ENCODE data around the gene GLT6D1. TPM values are rescaled to one million over a fixed set of nuclear protein-coding genes. Genes with fewer than 3 reads are reported as not detected.

GLT6D1 gene
- total RNA-seq, 1 donor: not detected

DNA sequence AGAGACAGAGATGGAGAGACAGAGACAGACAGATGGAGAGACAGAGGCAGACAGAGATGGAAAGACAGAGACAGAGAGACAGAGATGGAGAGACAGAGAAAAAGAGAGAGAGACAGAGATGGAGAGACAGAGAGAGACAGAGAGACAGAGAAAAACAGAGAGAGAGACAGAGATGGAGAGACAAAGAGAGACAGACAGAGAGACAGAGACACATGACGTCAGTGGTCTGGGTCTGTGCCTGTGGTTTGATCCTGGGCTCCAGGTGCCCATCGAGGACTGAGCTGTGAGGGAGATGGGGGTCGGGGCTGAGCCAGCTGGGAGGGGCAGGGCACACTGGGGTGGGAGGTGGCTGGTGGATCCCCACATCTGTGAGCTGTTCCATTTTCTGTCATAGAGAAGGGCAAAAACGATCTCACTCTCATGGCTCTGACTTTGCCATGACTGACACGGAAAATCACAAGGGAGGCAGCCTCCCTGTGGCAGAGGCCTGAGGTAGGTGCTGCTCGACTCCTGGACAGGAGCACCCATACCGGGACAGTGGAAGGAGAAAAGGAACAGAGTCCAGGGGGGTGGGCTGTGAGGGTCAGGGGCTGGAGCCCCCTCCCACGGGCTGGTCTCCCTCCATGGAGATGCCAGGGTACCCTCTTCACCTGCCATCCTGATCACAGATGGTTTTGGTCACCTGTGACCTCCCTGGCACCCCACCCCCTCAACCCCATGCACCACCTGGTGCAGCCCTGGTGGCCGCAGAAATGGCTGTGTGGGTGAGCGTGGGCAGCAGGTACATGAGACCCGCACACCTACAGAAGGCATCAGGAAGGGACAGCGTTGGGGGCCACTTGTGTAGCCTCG lies 28.8 kb downstream of the GLT6D1 start:
- Histone ChIP-seq H3K4me1 (ENCODE audit: insufficient read depth, low read length) (no peaks in the 10 kb centered on the region), H3K9me3 (ENCODE audit: low read depth, low read length) (no peaks in the 10 kb centered on the region), H3K4me3 (ENCODE audit: low read length) (no peak overlapping the region), H3K27me3 (ENCODE audit: insufficient read depth, low read length) (no peaks in the 10 kb centered on the region)

DNA sequence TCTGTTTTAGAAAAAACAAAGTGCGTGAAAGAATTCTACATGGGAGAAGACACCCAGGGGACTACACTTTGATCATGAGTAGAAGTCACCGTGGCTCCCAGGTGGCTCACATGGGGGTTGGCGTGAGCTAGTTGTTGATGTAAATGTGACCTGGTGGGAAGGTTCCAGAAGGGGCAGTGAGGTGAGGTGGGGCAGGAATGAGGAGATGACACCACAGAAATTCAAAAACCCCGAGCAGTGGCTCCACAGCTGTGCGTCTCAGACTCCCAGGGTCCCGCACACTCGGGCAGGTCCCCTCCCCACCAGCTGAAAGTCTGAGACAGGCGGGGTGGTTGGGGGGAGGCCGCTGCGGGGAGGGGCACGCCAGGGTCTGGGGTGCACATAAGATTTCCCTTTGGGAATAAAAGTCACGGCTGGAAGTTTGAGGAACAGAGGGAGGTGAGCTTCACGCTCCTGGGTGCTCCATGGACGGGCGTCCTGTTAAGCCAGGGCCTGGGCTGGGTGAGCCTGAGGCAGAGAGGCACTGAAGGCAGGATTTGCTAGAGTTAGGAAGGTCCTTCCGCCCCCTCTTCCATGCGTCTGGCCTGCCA lies 29.9 kb downstream of the GLT6D1 start:
- no peaks in the 10 kb centered on the region for H3K27me3 ChIP-seq (ENCODE audit: insufficient read depth, low read length)
- H3K9me3 ChIP-seq (ENCODE audit: low read depth, low read length): no peaks in the 10 kb centered on the region
- H3K4me3 ChIP-seq (ENCODE audit: low read length): no peak overlapping the region
- no peaks in the 10 kb centered on the region for H3K4me1 ChIP-seq (ENCODE audit: insufficient read depth, low read length)

DNA sequence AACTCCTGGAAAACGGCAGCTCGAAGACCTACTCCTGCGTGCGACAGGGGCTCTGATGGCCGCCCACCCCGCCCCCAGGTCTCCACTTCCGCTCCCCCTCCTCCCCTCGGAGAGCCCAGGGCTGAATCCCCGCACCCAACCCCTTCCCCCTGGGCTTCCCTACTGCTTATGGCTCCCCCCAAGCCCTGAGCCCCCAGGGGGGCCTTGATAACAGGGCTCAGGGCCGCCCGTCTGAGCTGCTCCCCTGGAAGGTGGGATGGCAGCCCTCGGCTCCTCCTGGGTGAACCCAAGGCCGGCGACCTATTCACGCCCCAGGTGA lies 30.4 kb downstream of the GLT6D1 start:
- Histone ChIP-seq H3K4me3 (ENCODE audit: low read length) (no peak overlapping the region), H3K4me1 (ENCODE audit: insufficient read depth, low read length) (no peaks in the 10 kb centered on the region), H3K27me3 (ENCODE audit: insufficient read depth, low read length) (no peaks in the 10 kb centered on the region), H3K9me3 (ENCODE audit: low read depth, low read length) (no peaks in the 10 kb centered on the region)

DNA sequence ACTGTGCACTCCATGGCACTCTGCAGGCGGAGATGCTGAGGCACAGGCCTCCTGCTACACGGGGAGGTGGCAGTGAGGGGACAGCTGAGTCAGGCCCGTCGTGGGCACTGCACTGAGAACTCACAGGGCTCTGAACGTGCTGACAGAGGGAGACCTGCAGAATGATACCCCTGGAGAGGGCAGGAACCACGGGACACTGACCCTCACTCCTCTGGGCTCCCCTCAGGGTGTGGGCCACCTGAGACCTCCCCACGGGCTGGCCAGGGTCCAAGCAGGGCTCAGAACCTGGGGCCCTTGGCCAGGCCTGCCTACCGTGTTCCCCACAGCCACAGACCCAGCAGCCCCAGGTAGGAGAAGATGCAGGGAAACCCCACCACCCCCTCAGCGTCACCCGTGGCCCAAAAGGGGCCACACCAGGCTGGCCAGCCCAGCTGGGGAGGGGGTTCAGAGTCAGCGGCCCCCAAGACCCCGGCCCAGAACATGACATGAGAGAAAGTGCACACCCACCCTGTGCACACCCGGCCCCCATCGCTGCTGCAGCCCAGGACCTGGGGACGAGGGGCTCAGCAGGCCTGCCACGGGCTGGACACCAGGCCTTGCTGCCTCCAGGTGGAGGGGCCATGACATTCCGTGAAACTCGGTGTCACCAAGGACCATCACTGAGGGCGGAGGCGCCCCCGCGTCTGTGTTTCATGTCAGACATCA lies 30.9 kb downstream of the GLT6D1 start:
- H3K27me3 ChIP-seq (ENCODE audit: insufficient read depth, low read length): no peaks in the 10 kb centered on the region
- H3K4me3 ChIP-seq (ENCODE audit: low read length): no peak overlapping the region
- no peaks in the 10 kb centered on the region for H3K9me3 ChIP-seq (ENCODE audit: low read depth, low read length)
- no peaks in the 10 kb centered on the region for H3K4me1 ChIP-seq (ENCODE audit: insufficient read depth, low read length)

DNA sequence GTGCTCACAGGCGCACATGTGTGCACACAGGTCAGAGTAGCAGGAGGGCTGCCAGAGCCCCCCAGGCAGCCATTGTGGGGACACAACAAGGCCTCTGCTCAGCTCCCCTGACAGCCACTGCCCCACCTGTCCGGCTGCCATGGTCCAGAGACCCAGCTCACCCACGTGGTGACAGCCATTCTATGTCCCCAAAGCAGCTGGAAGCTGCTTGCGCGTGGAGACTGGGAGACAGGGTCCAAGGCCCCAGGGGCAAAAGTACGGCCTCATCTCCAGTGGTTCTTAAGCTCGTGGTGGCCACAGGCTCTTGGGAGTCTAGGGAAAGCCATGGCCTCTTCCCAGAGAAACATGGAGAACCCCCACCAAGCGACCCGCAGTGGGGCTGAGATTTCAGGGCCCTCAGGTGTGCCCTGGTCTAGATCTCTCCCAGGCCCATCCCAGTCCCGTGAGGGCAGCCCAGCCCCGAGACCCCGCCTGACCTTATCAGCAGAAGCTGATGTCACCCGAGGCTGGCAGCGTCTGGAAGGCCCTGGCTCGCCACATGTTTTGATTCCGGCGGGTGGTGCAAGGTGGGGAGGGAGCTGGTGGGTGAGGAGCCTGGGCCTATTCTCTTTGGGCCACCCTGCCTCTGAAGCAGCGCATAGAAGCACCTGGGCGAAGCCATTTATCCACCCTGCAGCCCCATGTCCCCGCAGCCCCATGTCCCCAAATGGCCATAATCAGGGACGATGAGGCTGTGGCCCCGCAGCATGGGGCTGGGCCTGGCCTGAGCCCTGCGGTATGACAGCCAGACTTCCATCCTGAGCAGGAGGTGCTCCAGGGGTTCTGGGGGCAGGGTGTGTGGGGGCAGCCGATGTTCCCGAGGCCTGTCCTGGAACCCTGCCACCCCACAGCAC lies 31.7 kb downstream of the GLT6D1 start:
- no peak overlapping the region for H3K4me3 ChIP-seq (ENCODE audit: low read length)
- no peaks in the 10 kb centered on the region for H3K27me3 ChIP-seq (ENCODE audit: insufficient read depth, low read length)
- no peaks in the 10 kb centered on the region for H3K4me1 ChIP-seq (ENCODE audit: insufficient read depth, low read length)
- H3K9me3 ChIP-seq (ENCODE audit: low read depth, low read length): no peaks in the 10 kb centered on the region

DNA sequence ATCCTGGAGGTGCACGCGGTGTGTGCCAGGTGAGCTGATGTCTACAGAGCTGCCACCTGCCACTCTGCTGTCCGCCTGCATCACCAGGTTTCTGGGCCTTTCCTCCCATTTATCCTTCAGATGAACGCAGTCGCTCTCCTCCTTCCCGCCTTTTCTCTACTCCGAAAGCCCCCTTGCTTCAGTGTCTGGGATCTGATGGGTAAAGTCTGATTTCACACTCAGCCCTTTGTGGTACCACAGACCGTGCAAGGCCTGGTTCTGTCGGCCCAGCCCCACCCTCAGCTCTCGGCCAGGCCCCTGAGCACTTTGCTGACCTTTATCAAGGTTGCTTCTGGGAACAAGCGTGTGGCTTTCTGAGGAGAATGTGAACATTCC lies 32.5 kb downstream of the GLT6D1 start:
- H3K27me3 ChIP-seq (ENCODE audit: insufficient read depth, low read length): no peaks in the 10 kb centered on the region
- H3K9me3 ChIP-seq (ENCODE audit: low read depth, low read length): no peaks in the 10 kb centered on the region
- H3K4me3 ChIP-seq (ENCODE audit: low read length): no peak overlapping the region
- H3K4me1 ChIP-seq (ENCODE audit: insufficient read depth, low read length): no peaks in the 10 kb centered on the region

DNA sequence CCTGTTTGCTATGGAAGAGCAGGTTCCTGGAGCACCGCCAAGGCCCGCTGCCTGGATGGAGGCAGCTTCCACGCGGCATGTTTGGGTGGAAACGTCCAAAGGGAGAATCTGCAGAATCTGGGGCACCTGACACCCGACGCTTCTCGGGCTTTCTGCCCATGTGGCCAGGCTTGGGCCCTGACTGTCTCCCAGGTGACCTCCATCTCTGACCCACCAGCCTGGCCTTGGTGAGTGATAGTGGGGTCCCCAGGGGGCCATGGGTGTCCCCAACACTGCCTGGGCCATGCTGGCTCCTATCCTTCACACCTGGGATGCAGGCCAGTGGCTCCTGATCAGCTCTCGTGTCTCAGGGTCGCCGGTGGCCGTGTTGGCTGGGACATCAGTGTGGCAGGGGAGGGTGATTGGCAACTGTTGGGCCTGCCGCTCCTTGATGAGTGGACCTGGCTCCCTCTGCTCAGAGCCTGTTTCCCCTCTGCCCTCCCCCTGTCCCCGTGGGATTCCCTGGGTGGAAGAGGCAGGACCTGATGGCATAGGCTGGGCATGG lies 34.0 kb downstream of the GLT6D1 start:
- no peaks in the 10 kb centered on the region for H3K9me3 ChIP-seq (ENCODE audit: low read depth, low read length)
- no peaks in the 10 kb centered on the region for H3K27me3 ChIP-seq (ENCODE audit: insufficient read depth, low read length)
- no peaks in the 10 kb centered on the region for H3K4me1 ChIP-seq (ENCODE audit: insufficient read depth, low read length)
- no peak overlapping the region for H3K4me3 ChIP-seq (ENCODE audit: low read length)

DNA sequence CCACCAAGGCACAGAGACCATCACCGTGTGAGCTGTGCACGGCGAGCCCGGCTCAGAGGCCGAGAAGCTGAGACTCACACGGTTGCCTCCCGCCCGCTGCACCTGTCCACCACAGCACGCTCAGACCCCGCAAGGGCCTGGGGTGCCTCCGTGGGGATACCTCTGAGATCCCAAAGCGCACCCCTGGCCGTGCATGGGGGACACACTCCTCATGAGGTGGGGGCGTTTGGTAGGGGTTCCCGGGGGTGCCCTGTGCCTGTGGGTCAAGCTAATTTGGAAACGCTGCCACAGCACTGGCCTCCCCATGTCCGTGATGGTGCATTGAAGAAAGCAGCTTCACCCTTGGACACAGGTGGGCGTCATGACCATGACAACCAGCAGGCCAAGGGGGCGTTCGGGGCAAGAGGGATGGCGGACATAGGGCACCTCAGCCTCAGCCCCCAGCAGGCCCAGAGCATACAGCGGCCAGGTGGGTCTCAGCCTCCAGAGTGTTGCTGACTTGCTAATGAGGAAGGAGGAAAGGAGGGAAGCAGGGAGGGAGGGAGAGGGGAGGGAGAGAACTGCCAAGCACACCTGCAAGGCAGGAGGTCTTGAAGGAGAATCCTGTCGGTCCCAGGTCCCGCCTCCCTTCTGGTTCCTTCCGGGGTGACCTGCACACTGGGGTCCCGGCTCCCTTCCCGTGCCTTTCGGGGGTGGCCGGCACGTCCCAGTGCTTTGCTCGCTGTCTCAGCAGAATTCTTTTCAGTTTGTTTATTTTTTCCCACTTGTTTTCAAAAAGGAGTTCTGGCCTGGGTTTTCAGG lies 34.7 kb downstream of the GLT6D1 start:
- H3K27me3 ChIP-seq (ENCODE audit: insufficient read depth, low read length): no peaks in the 10 kb centered on the region
- H3K9me3 ChIP-seq (ENCODE audit: low read depth, low read length): no peaks in the 10 kb centered on the region
- no peaks in the 10 kb centered on the region for H3K4me1 ChIP-seq (ENCODE audit: insufficient read depth, low read length)
- no peak overlapping the region for H3K4me3 ChIP-seq (ENCODE audit: low read length)

DNA sequence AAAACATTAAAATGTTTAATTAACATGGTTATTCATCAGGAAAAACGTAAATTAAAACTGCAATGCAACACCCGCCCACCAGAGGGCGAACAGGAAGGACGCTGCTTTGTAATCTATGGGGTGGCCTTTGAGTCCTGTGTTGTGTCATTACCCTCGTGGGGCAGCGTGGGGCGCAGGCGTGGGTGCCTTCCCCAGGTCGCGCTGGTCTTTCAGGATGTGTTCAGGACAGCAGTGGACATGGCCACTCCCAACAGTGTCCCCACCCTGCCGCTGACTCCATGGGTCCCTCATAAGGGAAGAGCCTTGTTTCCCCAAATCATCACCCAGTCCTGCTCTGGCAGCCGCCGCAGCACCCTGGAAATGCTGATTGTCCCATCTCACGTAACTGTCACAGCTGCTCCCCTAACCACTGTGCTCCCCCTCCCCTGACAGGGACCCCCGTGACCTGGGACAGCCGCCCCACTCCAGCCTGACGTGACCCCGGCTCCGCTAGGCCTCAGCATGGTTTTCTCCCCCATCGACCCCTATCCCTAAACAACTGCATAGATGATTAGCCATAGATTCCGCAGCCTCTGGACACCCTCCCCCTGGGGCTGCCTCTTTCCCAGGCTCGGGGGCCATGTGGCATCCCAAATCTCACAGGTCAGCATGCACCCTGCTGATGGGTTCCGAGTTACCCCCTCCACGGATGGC lies 36.4 kb downstream of the GLT6D1 start:
- Histone ChIP-seq H3K27me3 (ENCODE audit: insufficient read depth, low read length) (no peaks in the 10 kb centered on the region), H3K4me1 (ENCODE audit: insufficient read depth, low read length) (no peaks in the 10 kb centered on the region), H3K4me3 (ENCODE audit: low read length) (no peak overlapping the region), H3K9me3 (ENCODE audit: low read depth, low read length) (no peaks in the 10 kb centered on the region)

DNA sequence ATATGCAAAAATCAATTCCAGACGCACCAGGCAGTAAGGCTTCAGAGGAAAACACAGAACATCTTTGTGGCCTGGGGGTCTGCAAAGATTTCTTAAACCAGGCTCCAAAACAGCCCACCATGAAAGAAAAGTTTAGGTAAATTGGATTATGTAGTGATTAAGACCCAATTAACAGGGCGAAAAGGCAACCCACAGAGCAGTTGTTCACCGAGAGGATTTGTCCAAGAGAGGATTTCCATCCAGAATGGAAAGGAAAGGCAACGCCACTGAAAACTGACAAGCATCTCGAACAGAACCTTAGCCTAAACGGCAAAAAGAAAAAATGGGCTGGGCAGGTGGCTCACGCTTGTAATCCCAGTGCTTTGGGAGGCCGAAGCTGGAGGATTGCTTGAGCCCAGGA lies 37.4 kb downstream of the GLT6D1 start:
- H3K27me3 ChIP-seq (ENCODE audit: insufficient read depth, low read length): no peaks in the 10 kb centered on the region
- H3K4me3 ChIP-seq (ENCODE audit: low read length): no peak overlapping the region
- no peaks in the 10 kb centered on the region for H3K4me1 ChIP-seq (ENCODE audit: insufficient read depth, low read length)
- no peaks in the 10 kb centered on the region for H3K9me3 ChIP-seq (ENCODE audit: low read depth, low read length)

DNA sequence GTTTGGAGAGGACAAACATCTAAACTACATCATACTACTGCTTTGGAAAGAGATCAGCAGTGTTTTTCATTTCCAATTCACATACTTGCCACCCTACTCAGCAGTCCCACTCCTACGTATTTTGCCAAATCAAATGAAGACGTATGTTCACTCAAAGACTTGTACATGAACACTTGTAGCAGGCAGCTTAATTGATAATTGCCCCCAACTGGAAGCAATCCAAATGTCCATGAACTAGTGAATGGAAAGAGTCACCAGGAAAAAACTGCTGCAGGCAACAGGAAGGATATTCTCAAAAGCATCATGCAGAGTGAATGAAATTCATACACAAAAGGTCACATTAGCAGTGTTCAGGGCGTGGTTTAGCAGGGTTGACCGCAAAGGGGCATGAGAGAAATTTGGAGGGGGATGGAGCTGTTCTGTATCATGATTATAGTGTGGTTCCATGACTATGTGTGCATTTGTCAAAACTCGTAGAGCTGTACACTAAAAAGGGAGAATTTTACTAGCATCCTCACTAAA lies 39.0 kb downstream of the GLT6D1 start:
- Histone ChIP-seq H3K4me3 (ENCODE audit: low read length) (no peak overlapping the region), H3K27me3 (ENCODE audit: insufficient read depth, low read length) (no peaks in the 10 kb centered on the region), H3K9me3 (ENCODE audit: low read depth, low read length) (no peaks in the 10 kb centered on the region), H3K4me1 (ENCODE audit: insufficient read depth, low read length) (no peaks in the 10 kb centered on the region)

DNA sequence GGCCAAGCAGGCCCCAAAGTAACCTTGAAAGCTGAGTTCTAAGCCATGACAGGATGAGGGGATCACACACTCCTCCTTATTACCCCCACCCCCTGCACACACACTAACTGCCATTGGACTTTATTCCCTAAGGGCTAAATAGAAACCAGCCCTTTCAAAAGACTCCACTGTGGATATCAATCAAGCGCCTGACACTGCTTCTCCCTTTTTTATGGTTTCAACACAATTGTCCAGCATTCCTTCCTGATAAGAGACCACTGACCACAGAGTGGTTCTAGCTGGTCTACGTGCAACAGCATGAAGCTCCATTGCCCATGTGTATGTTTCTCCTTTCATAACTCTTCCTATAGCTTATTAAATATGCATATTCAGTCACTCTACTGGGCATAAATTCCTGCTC lies 43.1 kb downstream of the GLT6D1 start:
- Histone ChIP-seq H3K9me3 (ENCODE audit: low read depth, low read length) (no peaks in the 10 kb centered on the region), H3K4me1 (ENCODE audit: insufficient read depth, low read length) (no peaks in the 10 kb centered on the region), H3K4me3 (ENCODE audit: low read length) (no peak overlapping the region), H3K27me3 (ENCODE audit: insufficient read depth, low read length) (peaks cover 2% of the 10 kb centered on the region)

DNA sequence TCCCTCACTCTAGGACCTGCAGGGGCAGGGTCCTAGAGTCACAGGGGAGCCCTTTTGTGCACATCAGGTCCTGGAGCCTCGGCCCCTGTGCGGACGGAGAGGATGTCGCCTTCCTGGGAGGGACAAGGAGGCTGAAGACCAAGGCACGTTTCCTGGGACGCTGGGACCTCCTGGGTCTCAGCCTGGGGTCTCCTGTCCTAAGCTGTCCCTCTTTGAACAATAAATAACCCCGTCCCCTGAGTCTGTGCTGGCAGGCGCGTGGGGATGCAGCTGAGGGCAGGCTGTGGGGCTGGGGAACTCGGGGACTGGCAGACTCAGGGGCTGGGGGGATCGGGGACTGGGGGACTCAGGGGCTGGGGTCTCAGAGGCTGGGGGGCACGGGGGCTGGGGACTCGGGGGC lies 46.7 kb downstream of the GLT6D1 start:
- Histone ChIP-seq H3K9me3 (ENCODE audit: low read depth, low read length) (no peaks in the 10 kb centered on the region), H3K4me1 (ENCODE audit: insufficient read depth, low read length) (no peaks in the 10 kb centered on the region), H3K27me3 (ENCODE audit: insufficient read depth, low read length) (peaks cover 2% of the 10 kb centered on the region), H3K4me3 (ENCODE audit: low read length) (no peak overlapping the region)

DNA sequence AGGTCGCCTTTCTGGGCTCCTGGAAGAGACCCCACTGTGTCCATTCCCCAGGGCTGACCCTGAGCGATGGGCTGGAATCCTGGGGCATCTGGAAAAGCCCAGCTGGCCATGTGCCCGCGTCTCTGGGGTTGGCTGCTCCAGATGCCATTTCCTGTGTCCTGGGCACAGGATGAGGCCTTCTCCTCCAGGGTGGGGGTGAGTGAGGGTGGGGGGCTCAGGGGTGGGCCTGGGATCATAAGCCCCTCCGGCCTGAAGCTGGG lies 47.1 kb downstream of the GLT6D1 start:
- H3K4me3 ChIP-seq (ENCODE audit: low read length): no peak overlapping the region
- H3K9me3 ChIP-seq (ENCODE audit: low read depth, low read length): no peaks in the 10 kb centered on the region
- peaks cover 2% of the 10 kb centered on the region for H3K27me3 ChIP-seq (ENCODE audit: insufficient read depth, low read length)
- H3K4me1 ChIP-seq (ENCODE audit: insufficient read depth, low read length): no peaks in the 10 kb centered on the region

Data from mononuclear cell (primary cell).